KOPT-K1 (cell line): ENCODE results near the gene L3MBTL4.
"Not testable (repeated sequence)": the region's sequence is repeated elsewhere in the genome, so short reads cannot be mapped to it uniquely, and the experiment has no call there.

Experiments
- H3K27ac ChIP-seq: fragments of 200-600 bp; sonication (generic); 2 replicates; pipeline ENCODE4 v1.5.1; 2016; ENCODE audit warnings: antibody characterized with exemption, mild to moderate bottlenecking, low read depth, low read length; ENCODE audit not compliant: poor library complexity, severe bottlenecking
- H3K36me3 ChIP-seq: fragments of 200-600 bp; sonication (generic); 2 replicates; pipeline ENCODE4 v1.5.1; 2017; ENCODE audit warnings: antibody characterized with exemption, mild to moderate bottlenecking, low read length, moderate library complexity; ENCODE audit not compliant: insufficient read depth
- H3K9me3 ChIP-seq: fragments of 200-600 bp; sonication (generic); 2 replicates; pipeline ENCODE4 v1.5.1; 2017; ENCODE audit warnings: antibody characterized with exemption, low read length, mild to moderate bottlenecking; ENCODE audit not compliant: insufficient read depth, poor library complexity, severe bottlenecking

L3MBTL4 gene

GRCh38 chr18:6078877-6079276, 335.8 kb downstream of the L3MBTL4 start:
- Histone ChIP-seq H3K27ac (no peak overlapping the region), H3K9me3 (no peaks in the 10 kb centered on the region), H3K36me3 (no peaks in the 10 kb centered on the region)

GRCh38 chr18:6072423-6072822, 342.3 kb downstream of the L3MBTL4 start:
- H3K36me3 ChIP-seq, H3K27ac ChIP-seq, H3K9me3 ChIP-seq: not testable (repeated sequence)

GRCh38 chr18:6069539-6069938, 345.2 kb downstream of the L3MBTL4 start:
- H3K27ac ChIP-seq = no peak overlapping the region
- no peaks in the 10 kb centered on the region for H3K9me3 ChIP-seq
- H3K36me3 ChIP-seq = no peaks in the 10 kb centered on the region

GRCh38 chr18:6069103-6069502, 345.6 kb downstream of the L3MBTL4 start:
- Histone ChIP-seq H3K36me3 (no peaks in the 10 kb centered on the region), H3K27ac (no peak overlapping the region), H3K9me3 (no peaks in the 10 kb centered on the region)

GRCh38 chr18:6060149-6060548, 354.6 kb downstream of the L3MBTL4 start:
- H3K9me3 ChIP-seq = no peaks in the 10 kb centered on the region
- H3K36me3 ChIP-seq = no peaks in the 10 kb centered on the region
- H3K27ac ChIP-seq = no peak overlapping the region

- Histone ChIP-seq H3K27ac (no peak overlapping the region), H3K9me3 (no peaks in the 10 kb centered on the region), H3K36me3 (no peaks in the 10 kb centered on the region)
These were observed 355.2 kb downstream of the L3MBTL4 start for GRCh38 chr18:6059551-6059950.

GRCh38 chr18:6058941-6059340, 355.8 kb downstream of the L3MBTL4 start:
- Histone ChIP-seq H3K36me3 (no peaks in the 10 kb centered on the region), H3K9me3 (no peaks in the 10 kb centered on the region), H3K27ac (no peak overlapping the region)

GRCh38 chr18:6057604-6058003, 357.1 kb downstream of the L3MBTL4 start:
- Histone ChIP-seq H3K27ac (no peak overlapping the region), H3K9me3 (no peaks in the 10 kb centered on the region), H3K36me3 (no peaks in the 10 kb centered on the region)

GRCh38 chr18:6056171-6056910, 358.4 kb downstream of the L3MBTL4 start:
- H3K27ac ChIP-seq = peak overlapping the region; percentile 34
- no peaks in the 10 kb centered on the region for H3K36me3 ChIP-seq

GRCh38 chr18:6055711-6056110, 359.0 kb downstream of the L3MBTL4 start:
- no peak overlapping the region for H3K27ac ChIP-seq
- H3K36me3 ChIP-seq = no peaks in the 10 kb centered on the region
- H3K9me3 ChIP-seq = no peaks in the 10 kb centered on the region

More at GRCh38 chr18:6056171-6056910, 358.4 kb downstream of the L3MBTL4 start:
- no peaks in the 10 kb centered on the region for H3K9me3 ChIP-seq

- Histone ChIP-seq H3K36me3 (no peaks in the 10 kb centered on the region), H3K9me3 (no peaks in the 10 kb centered on the region), H3K27ac (no peak overlapping the region)
These were observed 360.4 kb downstream of the L3MBTL4 start for GRCh38 chr18:6054256-6054842.

- no peak overlapping the region for H3K27ac ChIP-seq
- H3K36me3 ChIP-seq = no peaks in the 10 kb centered on the region
- H3K9me3 ChIP-seq = no peaks in the 10 kb centered on the region
These were observed 362.2 kb downstream of the L3MBTL4 start for GRCh38 chr18:6052449-6052913.

- not testable (repeated sequence) for H3K9me3 ChIP-seq, H3K36me3 ChIP-seq
These were observed 367.1 kb downstream of the L3MBTL4 start for GRCh38 chr18:6047596-6047995.

GRCh38 chr18:6044773-6045172, 369.9 kb downstream of the L3MBTL4 start:
- Histone ChIP-seq H3K36me3 (no peaks in the 10 kb centered on the region), H3K9me3 (no peaks in the 10 kb centered on the region), H3K27ac (no peak overlapping the region)

More at GRCh38 chr18:6047596-6047995, 367.1 kb downstream of the L3MBTL4 start:
- not testable (repeated sequence) for H3K27ac ChIP-seq

- Histone ChIP-seq H3K9me3 (no peaks in the 10 kb centered on the region), H3K27ac (no peak overlapping the region), H3K36me3 (no peaks in the 10 kb centered on the region)
These were observed 370.4 kb downstream of the L3MBTL4 start for GRCh38 chr18:6044319-6044718.

- no peaks in the 10 kb centered on the region for H3K36me3 ChIP-seq
- no peaks in the 10 kb centered on the region for H3K9me3 ChIP-seq
- H3K27ac ChIP-seq = no peak overlapping the region
These were observed 375.7 kb downstream of the L3MBTL4 start for GRCh38 chr18:6039055-6039454.
